HEK293T (cell line): ENCODE results near the gene PHLDA1.

Experiments used
- CTCF ChIA-PET: fragments of 350-600 bp; formaldehyde crosslinking; extraction: SDS; loops from one replicate; lab custom pipeline; 2021; ENCODE audit warnings: antibody characterized with exemption, inconsistent platforms; lab: Yijun Ruan, JAX
- POLR2A ChIA-PET: fragments of 350-600 bp; formaldehyde crosslinking; extraction: SDS; loops from one replicate; lab custom pipeline; 2020; ENCODE audit warnings: antibody characterized with exemption, inconsistent platforms; lab: Yijun Ruan, JAX
- DNase-seq: peaks from one replicate; pipeline ENCODE4 v3.0.0; 2012; ENCODE audit warnings: mixed read lengths; ENCODE audit errors: extremely low spot score
- ARNT ChIP-seq: fragments of 450-650 bp; IDR thresholded peaks from 2 replicates; pipeline ENCODE4 v1.6.1; 2017; ENCODE audit warnings: mild to moderate bottlenecking
- BHLHE40 ChIP-seq: fragments of 450-650 bp; IDR thresholded peaks from 2 replicates; pipeline ENCODE4 v1.6.1; 2016; ENCODE audit warnings: mild to moderate bottlenecking, moderate library complexity, borderline replicate concordance
- CTBP1 ChIP-seq: fragments of 450-650 bp; IDR thresholded peaks from 2 replicates; pipeline ENCODE4 v1.6.1; 2016; ENCODE audit warnings: borderline replicate concordance
- ELF4 ChIP-seq: fragments of 450-650 bp; IDR thresholded peaks from 2 replicates; pipeline ENCODE4 v1.6.1; 2017; ENCODE audit warnings: antibody characterized with exemption
- FOXA1 ChIP-seq: fragments of 450-650 bp; IDR thresholded peaks from 2 replicates; pipeline ENCODE4 v1.6.1; 2016; ENCODE audit warnings: mild to moderate bottlenecking
- FOXK2 ChIP-seq: fragments of 450-650 bp; IDR thresholded peaks from 2 replicates; pipeline ENCODE4 v1.6.1; 2016; ENCODE audit warnings: mild to moderate bottlenecking
- FOXM1 ChIP-seq: fragments of 450-650 bp; IDR thresholded peaks from 2 replicates; pipeline ENCODE4 v1.6.1; 2017; ENCODE audit warnings: mild to moderate bottlenecking, borderline replicate concordance
- HDGF ChIP-seq: fragments of 450-650 bp; IDR thresholded peaks from 2 replicates; pipeline ENCODE4 v1.6.1; 2017; ENCODE audit warnings: antibody characterized with exemption, borderline replicate concordance
- L3MBTL2 ChIP-seq: fragments of 450-650 bp; conservative IDR thresholded peaks from 2 replicates; pipeline ENCODE4 v1.6.1; 2016; ENCODE audit warnings: mild to moderate bottlenecking
- LEF1 ChIP-seq: fragments of 450-650 bp; IDR thresholded peaks from 2 replicates; pipeline ENCODE4 v1.6.1; 2017; ENCODE audit warnings: mild to moderate bottlenecking, borderline replicate concordance
- NFRKB ChIP-seq: fragments of 450-650 bp; IDR thresholded peaks from 2 replicates; pipeline ENCODE4 v1.6.1; 2016; ENCODE audit warnings: mild to moderate bottlenecking, moderate library complexity
- PKNOX1 ChIP-seq: fragments of 450-650 bp; IDR thresholded peaks from 2 replicates; pipeline ENCODE4 v1.6.1; 2016
- SP1 ChIP-seq: fragments of 450-650 bp; IDR thresholded peaks from 2 replicates; pipeline ENCODE4 v1.6.1; 2017
- SUZ12 ChIP-seq: fragments of 450-650 bp; IDR thresholded peaks from 2 replicates; pipeline ENCODE4 v1.6.1; 2016; ENCODE audit warnings: mild to moderate bottlenecking
- TARDBP ChIP-seq: fragments of 450-650 bp; IDR thresholded peaks from 2 replicates; pipeline ENCODE4 v1.6.1; 2016
- ZNF384 ChIP-seq: fragments of 450-650 bp; IDR thresholded peaks from 2 replicates; pipeline ENCODE4 v1.6.1; 2016

PHLDA1 gene

GRCh38 chr12:76024102-76024781 is 7.3 kb downstream of the PHLDA1 start:
- POLR2A ChIA-PET = no interaction called here
- TF ChIP-seq ARNT (no peak), LEF1 (no peak), FOXA1 (no peak), BHLHE40 (no peak), NFRKB (no peak), FOXK2 (no peak), SUZ12 (no peak), HDGF (no peak), ZNF384 (no peak), SP1 (no peak)

GRCh38 chr12:76023069-76023690 is 8.4 kb downstream of the PHLDA1 start:
- ChIA-PET POLR2A (no interaction called here), CTCF (no interaction called here)
- TF ChIP-seq ELF4 = no peak
- TF ChIP-seq NFRKB = no peak
- no peak for TF ChIP-seq FOXA1
- TF ChIP-seq HDGF = no peak
- TF ChIP-seq FOXK2 = no peak
- TF ChIP-seq ARNT = no peak
- no peak for TF ChIP-seq SP1
- no peak for TF ChIP-seq LEF1
- no peak for DNase-seq

More at GRCh38 chr12:76024102-76024781, 7.3 kb downstream of the PHLDA1 start:
- CTCF ChIA-PET = no interaction called here
- no peak for DNase-seq

DNA sequence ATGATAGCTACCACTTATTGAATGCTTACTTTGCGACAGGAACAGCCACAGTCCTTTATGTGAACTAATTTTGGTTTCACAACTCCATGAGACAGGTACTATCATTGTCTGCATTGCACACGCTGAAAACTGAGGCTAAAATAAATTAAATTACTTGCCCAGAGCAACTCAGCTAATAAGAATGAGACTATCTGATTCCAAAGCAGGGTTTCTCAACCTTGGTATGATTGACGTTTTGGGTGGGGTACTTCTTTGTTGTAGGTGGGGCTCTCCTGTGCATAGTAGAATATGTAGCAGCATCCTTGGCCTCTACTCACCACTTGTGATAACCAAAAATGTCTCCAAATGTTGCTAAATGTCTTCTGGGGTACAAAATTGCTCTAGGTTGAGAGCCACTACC is 9.1 kb downstream of the PHLDA1 start:
- CTCF ChIA-PET = no interaction called here
- POLR2A ChIA-PET = no interaction called here
- DNase-seq = no peak
- TF ChIP-seq SUZ12 (no peak), LEF1 (no peak), FOXA1 (no peak), ELF4 (no peak), SP1 (no peak), ZNF384 (no peak), FOXM1 (no peak), ARNT (no peak), PKNOX1 (no peak), TARDBP (no peak), NFRKB (no peak)

GRCh38 chr12:76020731-76021672 is 10.6 kb downstream of the PHLDA1 start:
- ChIA-PET POLR2A (interaction anchor here (1.0 kb wide), 1 partner anchor 11 kb away, joined by 3 read pairs; the partner anchor contains the start of gene PHLDA1), CTCF (no interaction called here)
- DNase-seq = no peak
- no peak for TF ChIP-seq HDGF
- TF ChIP-seq FOXK2 = no peak
- TF ChIP-seq CTBP1 = no peak
- no peak for TF ChIP-seq LEF1
- no peak for TF ChIP-seq ARNT
- no peak for TF ChIP-seq BHLHE40
- no peak for TF ChIP-seq ZNF384
- TF ChIP-seq NFRKB = no peak
- no peak for TF ChIP-seq PKNOX1
- TF ChIP-seq FOXA1 = no peak
- no peak for TF ChIP-seq FOXM1
- no peak for TF ChIP-seq SUZ12
- TF ChIP-seq ELF4 = no peak
- TF ChIP-seq SP1 = no peak
- TF ChIP-seq TARDBP = no peak
- no peak for TF ChIP-seq L3MBTL2

- ChIA-PET CTCF (no interaction called here), POLR2A (interaction anchor here (1.0 kb wide), 1 partner anchor 11 kb away, joined by 3 read pairs; the partner anchor contains the start of gene PHLDA1)
- TF ChIP-seq PKNOX1 (no peak), L3MBTL2 (no peak), ELF4 (no peak), ARNT (no peak), ZNF384 (no peak), HDGF (no peak), FOXA1 (no peak), TARDBP (no peak), BHLHE40 (no peak), SP1 (no peak), NFRKB (no peak), FOXM1 (no peak), CTBP1 (no peak), SUZ12 (no peak), LEF1 (no peak), FOXK2 (no peak)
- DNase-seq = no peak
Measured at GRCh38 chr12:76020281-76020680, 11.3 kb downstream of the PHLDA1 start.
